GM19035 (cell line): ENCODE measurements around the gene MYRF.

Experiments
- ATAC-seq: cut with Tn5 transposase; IDR thresholded peaks from one replicate; pipeline ENCODE4 v1.9.1; 2021; ENCODE audit not compliant: unreplicated experiment

The MYRF gene

DNA sequence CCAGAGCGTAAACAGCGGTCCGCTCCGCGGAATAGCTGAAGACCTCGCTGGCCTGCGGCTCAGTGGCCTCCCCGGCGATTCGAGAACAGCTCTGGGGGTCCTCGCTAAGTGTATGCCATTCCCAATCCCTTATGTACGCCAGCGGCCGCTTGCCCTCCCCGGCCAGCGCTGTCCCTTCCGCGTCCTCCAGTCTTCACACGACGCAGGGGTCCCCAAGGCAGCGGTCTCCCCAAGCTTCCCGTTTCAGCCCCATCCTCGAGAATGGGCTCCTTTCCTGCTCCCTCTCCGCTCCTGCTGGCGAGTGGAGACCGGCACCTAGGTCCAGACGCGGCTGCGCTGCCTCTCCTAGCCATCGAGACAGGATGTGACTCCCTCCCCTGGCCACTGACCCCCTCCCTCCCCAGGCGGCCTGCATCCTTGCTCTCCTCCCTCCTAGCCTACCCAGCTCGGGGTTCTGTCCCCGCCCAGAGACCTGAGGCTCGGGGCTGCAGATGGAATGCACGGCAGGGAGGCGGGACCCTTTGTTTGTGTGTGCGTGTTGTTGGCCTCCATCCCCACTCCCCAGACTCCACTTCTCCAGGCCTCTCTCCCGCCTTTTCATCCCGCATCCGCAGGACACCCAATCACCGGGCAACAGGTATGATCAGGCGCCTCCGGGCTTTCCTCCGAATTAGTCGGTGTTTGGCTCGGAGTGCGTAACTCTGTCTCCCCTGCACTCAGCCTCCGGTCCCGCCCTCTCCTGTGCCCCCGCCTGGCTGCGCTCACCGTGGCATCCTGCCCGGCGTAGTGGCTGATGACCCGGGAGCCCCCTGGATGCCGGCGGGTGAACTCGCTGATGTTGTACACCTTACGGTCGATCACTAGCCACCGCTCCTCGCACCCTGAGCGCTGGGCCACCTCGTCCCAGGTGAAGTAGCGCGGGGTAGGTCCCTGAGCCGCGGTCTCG is 63.6 kb downstream of the MYRF start:
- peak; percentile 31 for ATAC-seq

DNA sequence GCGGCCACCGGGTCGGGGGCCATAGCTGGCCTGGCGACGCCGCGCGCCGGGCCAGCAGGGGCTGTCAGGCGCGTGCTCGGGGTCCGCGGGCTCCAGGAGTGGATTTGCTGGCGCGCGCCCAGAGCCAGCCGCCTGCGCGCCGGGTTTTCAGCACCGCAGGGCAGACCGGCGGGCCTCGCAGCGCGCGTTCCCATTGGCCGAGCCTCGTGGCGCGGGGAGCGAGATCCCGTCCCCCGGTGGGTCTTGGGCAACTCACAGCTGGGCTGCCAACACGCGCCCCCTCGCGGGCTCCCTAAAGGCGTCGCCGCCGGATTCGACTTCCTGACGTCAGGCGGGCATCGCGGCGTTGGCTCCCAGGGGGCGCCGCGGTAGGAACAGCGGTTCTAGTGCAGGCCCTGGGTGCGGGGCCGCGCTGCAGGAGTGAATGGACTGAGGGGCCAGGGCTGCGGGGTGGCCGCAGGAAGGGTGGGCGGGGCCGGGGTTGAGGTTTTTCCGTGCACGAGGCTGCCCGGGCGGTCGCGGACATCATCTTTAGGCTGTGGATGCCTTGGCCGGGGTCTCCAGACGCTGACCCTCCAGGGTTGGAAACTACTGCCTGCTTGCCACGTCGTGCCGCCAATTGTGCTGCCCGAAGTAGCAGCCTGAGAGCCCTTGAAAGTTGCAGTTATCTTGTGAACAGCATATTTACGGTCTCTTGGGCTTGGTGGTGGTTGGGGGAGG is 64.5 kb downstream of the MYRF start, which contains the start of gene FADS1:
Gene FADS1 (minus strand): TSS at position 268 of the 720 bp plus-strand sequence. CDS start 74 bp downstream, at position 194.
- ATAC-seq, result peak; percentile 41

DNA sequence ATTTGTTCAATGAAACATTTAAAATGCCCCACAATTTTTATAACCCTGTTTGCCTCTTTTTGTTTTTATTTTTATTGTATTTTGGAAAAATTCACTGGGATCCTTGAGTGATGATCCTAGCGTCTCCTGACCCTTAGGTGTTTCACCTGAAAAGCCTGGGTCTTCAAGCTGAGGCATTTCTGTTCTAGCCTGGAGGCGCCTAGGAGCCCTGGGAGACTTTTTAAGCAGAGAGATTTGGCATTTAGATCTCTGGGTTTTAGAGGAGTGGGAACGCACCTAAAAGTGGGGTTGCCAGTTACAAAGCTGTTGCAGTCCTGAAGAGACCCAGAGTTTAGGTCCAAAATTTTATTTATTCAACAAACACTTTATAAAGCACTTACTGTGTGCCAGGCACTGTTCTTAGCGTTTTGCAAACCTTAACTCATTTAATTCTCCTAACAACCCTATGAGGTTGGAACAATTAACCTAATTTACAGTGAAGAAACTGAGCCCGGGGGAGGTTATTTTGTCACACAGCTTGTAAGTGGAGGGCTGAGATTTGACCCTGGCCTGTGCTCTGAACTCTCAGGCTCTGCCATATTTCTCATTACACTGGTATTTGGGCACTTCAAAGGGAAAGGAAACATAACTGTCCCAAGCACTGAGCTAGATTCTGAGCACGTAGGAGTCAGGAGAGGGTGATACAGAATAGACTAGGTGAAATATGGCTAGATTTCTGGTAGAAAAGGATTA is 65.2 kb downstream of the MYRF start:
- no peak for ATAC-seq

DNA sequence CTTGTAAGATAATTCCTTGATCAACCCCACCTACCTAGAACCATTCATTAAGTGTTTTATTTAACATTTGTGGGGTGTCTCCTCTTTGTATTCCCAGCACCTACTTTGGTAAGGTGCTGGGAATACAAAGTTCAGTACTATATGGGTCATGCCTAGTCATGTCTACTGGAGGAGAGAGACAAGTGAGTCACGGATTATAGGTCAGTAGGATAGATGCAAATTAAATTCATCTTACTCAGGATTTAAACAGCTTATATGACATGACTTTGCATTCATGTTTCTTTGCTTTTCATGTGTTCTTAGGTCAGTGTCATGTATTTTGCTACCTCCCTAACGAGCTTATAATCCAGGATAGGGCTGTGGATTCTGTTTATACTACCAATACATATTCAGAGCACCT is 67.7 kb downstream of the MYRF start:
- ATAC-seq, result no peak

DNA sequence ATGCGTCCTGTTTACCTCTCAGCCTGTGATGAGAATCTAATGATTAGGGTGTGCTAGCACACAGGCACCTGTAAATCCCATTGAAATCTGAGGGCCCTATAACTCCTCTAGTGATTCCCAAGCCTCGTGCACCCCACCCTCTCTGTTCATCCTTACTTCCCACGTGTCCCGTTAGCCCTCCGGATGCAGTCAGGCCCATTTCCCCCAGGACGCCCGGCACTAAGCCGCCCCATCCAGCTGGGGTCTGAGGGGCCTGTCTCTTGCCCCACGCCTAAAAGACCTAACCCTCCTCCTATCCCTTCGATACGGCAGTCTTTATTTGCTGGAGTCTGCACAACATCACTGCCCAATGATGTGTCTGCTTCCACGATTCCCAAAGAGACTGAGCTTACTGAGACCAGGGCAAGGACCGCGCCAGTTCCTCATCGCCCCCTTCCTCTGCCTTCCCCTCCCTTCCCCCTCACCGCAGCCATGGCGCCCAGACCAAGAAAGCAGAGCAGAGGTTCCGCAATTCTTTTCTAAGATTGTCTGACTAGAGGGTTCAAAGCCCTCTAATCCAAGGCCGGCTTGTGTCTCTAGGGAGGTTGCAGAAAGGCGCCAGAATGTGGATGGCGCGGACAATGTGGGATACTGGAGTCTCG is 74.6 kb downstream of the MYRF start:
- peak; percentile 7 for ATAC-seq

DNA sequence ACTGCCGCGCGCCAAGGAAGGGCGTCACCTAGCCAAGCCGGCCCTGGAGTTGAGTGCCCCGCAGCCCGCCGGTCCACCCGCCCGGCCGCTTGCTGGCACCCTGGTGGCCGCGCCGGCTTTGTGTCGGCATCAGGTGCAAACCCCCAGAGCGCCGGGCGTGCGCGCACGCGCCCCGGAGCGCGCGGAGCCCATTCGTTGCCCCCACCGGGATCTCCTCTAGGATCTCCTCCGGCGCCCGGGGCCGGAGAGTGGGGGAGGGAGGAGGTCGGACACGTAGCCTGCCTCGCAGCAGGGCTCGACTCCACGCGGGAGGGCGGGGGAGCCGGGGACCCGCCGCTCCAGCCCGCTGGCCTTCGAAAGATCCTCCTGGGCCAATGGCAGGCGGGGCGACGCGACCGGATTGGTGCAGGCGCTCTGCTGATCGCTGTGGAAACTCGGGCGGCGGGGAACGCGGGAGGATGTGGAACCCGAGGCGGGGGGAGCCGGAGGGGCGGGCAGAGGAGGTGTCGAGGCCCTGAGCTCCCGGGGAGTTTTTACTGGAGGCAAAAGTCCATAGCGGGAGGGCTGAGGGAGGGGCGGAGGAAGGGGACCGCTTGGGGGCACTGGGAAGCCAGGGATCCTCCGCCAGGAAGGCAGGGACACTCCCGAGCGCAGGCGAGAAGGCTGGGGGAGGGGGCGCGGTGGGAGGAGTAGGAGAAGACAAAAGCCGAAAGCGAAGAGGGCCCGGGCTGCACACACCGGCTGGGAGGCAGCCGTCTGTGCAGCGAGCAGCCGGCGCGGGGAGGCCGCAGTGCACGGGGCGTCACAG is 75.3 kb downstream of the MYRF start, which contains the start of gene FADS2:
Gene FADS2 (plus strand): TSS at position 730 of the 808 bp plus-strand sequence. CDS start 91 bp downstream, outside the sequence.
- peak; percentile 74 for ATAC-seq

DNA sequence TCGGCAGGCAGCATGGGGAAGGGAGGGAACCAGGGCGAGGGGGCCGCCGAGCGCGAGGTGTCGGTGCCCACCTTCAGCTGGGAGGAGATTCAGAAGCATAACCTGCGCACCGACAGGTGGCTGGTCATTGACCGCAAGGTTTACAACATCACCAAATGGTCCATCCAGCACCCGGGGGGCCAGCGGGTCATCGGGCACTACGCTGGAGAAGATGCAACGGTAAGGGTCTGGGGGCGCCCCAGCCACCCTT is 75.9 kb downstream of the MYRF start:
- peak; percentile 9 for ATAC-seq

DNA sequence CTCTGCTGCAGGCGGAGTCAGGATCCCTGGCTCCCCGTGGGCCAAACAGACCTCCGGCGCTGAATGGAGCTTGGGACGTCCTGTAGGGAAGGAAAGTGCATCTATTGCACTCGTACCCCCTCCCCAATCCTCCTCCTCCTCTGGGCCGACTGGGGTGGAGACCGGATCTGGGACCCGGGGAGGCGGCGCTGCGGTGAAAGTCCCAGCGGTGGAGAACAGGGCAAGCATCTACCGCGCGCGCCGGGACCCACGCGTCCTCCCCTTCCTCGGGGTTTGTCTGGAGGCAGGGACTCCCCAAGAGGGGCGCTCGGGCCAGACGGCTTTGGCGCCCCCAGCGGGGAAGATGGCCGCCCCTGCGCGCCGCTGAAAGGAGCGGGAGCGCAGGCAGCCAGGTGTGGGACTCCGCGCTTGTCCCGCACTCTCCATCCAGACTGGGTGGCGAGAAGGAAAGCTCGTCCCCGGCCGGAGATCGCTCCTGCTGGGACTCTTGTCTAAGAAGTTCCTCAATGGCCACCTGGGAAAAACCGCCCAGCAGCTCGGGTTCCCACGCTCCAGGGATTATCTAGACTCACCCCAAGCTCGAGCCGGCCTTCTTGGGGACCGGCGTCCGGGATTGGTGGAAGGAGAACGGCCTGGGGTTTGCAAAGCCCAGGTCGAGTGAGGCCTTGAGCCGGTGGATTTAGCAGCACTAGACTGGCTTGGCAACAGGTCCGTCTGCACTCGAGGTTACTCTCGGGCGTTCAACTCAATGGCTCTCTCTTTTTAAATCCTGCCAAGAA is 76.4 kb downstream of the MYRF start:
- ATAC-seq, result peak; percentile 31

DNA sequence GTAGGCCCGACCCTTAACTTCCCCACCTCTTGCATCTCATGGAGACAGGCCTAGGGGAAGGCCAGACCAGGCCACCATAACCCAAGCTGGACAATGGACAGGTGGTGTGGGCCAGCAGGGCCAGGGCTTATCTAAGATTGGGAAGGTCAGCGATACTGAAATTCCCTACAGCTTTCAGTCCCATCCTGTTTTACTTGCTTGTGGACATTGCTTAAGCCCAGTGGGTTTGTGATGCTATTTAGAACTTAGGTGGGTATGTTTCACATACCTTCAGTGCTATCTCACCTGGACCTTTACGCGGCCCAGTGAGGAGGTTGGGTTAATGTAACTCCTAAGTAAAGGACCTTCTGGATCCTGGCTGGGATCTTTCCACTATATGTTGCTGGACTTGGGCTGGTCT is 77.4 kb downstream of the MYRF start:
- ATAC-seq, result no peak

DNA sequence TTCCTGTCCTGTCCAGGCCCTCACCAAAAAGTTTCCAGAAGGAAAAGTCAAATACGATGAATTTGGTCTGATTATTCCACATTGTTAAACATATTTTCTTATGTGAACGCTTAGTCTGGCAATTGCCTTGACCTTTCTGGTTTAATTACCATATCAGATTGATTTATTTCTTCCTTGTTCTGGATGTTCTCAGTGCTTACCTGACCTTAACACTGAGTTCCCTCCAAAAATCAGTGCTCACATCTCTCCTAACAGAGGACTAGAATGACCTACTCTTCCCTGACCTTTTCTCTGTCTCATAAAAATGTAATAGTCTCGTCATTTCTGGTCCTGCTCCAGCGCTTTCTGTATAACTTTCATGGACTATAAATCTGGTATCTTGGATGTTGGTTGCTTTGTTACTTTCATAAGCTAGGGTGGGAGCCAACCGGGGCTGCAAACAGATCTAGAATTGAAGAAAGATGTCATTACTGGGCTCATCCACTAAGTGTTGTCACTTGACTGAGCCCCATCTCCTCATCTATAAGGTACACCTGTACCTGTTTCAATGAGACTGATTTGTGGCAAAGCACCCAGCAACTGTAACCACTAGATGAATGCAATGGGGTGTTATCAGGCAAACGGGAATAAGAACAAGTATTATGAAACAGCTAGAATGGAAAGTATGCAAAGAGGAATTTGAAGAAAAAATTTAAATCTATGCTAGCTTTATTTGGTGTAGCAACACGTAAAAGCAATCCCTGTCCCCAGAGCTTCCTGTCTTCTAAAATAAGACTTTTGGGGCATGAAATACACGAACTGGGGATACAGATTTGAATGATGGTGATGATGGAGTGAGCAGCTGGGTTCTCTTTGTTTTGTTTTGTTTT is 78.0 kb downstream of the MYRF start:
- ATAC-seq, result no peak

DNA sequence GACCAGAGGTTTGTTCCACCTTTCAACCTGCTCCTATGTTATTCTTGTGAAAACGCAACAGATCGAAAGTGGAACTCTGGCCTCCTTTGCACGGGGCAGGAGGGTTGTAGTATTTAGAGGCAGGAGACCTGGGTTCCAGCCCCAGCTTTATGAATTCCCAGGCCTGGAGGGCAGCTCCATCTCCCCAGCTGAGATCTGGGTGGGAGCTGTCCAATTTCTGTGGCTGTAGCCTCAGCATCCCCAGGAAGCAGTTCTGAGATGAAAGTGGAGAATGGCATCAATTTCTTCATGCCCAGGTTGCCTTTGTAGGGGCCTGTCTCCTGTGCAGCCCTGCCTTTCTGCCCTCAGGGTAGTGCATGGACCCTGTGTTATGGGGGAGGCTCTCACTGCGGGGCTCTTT is 79.8 kb downstream of the MYRF start:
- ATAC-seq, result no peak

DNA sequence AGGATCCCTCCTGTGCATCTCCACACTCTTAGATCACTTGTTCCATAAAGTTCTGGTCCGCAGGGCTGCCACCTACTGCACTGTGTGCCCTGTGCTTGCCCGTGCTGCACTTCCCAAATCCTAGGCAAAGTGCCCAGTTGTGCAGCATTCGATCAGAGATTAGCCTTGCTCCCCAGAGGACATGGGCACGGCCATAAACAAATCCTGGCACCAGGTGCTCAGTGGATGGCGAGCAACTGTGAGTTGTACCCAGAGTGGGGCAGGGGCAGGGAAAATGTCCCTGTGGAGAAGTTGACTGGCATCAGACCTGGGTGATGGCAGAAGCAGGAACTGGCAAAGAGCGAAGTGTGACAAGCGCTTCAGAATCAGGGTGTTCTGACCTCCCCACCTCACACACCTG is 80.3 kb downstream of the MYRF start:
- no peak for ATAC-seq

DNA sequence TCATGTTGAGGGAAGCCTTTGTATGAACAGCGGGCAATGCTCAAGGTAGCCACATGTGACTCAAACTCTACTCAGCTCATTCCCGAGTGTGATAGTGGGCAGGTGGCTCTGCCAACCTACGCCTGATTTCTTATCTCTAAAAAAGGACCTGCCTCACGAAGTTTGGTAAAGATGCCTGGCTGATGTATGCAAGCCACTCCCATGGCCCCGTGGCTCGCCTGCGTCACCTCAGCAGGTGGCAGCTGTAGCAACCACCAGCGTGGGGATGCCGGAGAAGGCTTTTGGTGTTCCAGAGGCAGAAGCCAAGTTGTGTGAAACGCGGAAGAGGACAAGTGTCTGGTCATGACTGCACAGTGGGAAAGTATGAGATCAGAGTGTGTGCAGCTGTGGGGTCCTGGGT is 81.0 kb downstream of the MYRF start:
- no peak for ATAC-seq

DNA sequence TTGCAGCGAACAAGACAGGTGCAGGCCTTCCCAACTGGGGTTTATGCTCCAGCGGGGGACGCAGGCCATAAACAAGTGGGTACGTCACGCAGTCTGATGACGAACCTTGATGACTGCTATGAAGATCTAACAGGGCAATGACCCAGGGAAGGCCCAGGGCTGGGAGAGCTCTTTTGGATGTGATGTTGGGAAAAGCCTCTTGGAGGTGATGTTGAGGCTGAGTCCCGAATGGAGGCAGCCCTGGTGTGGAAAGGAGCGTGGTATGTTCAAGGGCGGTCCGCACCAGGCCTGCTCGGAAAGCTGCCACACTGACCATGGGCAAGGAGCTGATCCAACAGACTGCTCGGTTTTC is 81.5 kb downstream of the MYRF start:
- ATAC-seq, result no peak

DNA sequence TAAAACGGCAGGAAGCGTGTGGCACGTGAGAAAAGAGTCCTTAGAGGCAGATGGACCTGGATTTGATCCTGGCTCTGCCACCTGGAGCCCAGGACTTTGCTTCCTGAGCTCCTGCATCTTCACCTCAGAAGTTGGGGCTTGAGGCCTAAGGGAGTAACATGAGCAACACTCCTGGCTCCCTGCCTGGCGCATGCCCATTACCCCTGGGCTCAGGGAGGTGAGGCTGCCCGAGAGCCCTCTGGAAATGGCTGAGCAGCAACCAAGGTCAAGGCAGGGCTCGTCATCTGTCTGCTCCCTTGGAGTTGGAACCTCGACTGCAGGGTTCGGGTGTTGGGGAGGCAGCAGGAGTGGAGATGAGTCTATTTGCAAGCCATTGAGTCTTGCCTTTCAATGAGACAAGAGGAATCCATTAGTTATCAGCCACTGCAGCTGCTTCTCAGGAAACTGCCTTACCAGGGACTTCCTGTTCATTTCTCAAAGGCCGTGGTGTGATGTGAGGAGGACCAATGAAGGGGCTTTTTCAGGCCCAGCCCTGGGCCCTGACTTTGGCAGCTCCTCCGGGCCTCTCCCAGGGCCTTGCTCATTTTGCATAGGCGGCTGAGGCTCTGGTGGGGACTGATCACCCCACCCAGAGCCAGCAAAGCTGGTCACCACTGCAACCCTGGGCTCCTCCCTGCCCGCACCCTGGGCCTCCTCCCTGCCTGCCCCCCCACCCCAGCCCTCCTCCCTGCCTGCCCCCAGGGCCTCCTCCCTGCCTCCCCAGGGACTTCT is 82.0 kb downstream of the MYRF start:
- ATAC-seq, result peak; percentile 85

DNA sequence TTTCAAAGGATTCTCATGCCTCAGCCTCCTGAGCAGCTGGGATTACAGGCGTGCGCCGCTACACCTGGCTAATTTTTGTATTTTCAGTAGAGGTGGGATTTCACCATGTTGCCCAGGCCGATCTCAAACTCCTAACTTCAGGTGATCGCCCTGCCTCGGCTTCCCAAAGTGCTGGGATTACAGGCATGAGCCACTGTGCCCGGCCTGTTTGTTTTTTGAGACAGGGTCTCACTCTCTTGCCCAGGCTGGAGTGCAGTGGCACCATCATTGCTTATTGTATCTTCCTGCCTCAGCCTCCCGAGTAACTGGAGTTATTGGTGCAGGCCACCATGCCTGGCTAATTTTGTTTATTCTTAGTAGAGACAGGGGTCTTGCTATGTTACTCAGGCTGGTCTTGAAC is 83.8 kb downstream of the MYRF start:
- ATAC-seq, result no peak

DNA sequence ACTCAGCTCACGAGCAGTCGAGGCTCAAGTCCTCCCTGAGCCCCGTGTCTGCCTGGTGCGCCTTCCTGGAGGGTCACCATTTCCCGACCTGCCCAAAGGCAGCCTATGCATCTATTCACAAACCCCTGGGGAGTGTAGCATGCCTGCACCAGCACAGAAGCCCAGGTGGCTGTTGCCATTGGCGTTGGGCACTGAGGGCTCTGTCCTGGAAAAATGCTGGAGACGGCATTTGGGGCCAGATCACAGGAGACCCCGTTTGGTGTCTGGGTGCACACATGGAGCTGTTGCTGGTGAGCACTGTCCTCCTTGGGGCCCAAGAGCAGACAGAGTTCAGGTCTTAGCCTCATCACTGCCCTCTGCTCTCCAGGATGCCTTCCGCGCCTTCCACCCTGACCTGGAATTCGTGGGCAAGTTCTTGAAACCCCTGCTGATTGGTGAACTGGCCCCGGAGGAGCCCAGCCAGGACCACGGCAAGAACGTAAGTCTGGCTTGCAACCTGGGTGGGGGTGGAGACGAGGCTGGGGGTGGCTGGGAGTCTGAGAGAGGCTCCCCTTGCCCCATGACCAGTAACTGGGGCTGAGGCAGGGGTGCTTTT is 85.1 kb downstream of the MYRF start:
- ATAC-seq, result no peak
